Adrenal gland (tissue), 12 donors: Measurements from ENCODE around the gene PRDM10. TPM values are rescaled to one million over a fixed set of nuclear protein-coding genes. Genes with fewer than 3 reads are reported as not detected.
A peak's percentile ranks its signal among the peaks of the same experiment; 100 is the strongest.

Experiments
- DNase-seq, 7 donors: peaks; one replicate each; pipeline ENCODE4 v3.0.0-alpha.2; 2019 to 2020
- H3K27ac ChIP-seq, 5 donors: fragments of 200-600 bp; sonication (generic) in 4 of 5; 1 replicate in 3 of 5; 2 replicates in 2 of 5; pipeline versions ENCODE4 v1.5.1 to v1.8.0; 2016 to 2020; ENCODE audit warnings: mild to moderate bottlenecking in 1 of 5
- H3K27me3 ChIP-seq: fragments of 200-600 bp; 2 replicates; pipeline ENCODE4 v1.8.0; 2021
- H3K36me3 ChIP-seq, 2 donors: fragments of 200-600 bp; replicated peaks in 1 of 2; 1 replicate in 1 of 2; 2 replicates in 1 of 2; pipeline versions ENCODE4 v1.5.1 to v1.8.0; 2018 to 2022
- H3K4me1 ChIP-seq, 2 donors: fragments of 200-600 bp; replicated peaks in 1 of 2; 1 replicate in 1 of 2; 2 replicates in 1 of 2; pipeline versions ENCODE4 v1.5.1 to v1.8.0; 2018 to 2021
- H3K4me3 ChIP-seq, 4 donors: fragments of 200-600 bp; sonication (generic) in 3 of 4; one replicate each; pipeline ENCODE4 v1.5.1; 2016 to 2018
- H3K9me3 ChIP-seq, 3 donors: fragments of 200-600 bp; sonication (generic) in 1 of 3; replicated peaks in 1 of 3; 1 replicate in 2 of 3; 2 replicates in 1 of 3; pipeline versions ENCODE4 v1.5.1 to v1.8.0; 2016 to 2021
- CTCF ChIP-seq, 6 experiments: fragments of 450-650 bp in 4 of 6; fragments of 200-600 bp in 2 of 6; sonication (generic) in 1 of 6; IDR thresholded peaks; 1 replicate in 5 of 6; 2 replicates in 1 of 6; pipeline versions ENCODE4 v1.5.1 to v1.8.0; 2016 to 2021; ENCODE audit warnings: antibody characterized with exemption in 6 of 6, mild to moderate bottlenecking in 2 of 6, moderate library complexity in 1 of 6
- POLR2A ChIP-seq, 2 donors: fragments of 450-650 bp; IDR thresholded peaks; one replicate each; pipeline ENCODE4 v1.6.1; 2017; ENCODE audit warnings: antibody characterized with exemption in 2 of 2, mild to moderate bottlenecking in 2 of 2, moderate library complexity in 1 of 2
- WGBS, 4 donors: extraction: QIAGEN DNeasy Blood & Tissue Kit in 2 of 4; methylation state at CpG; one replicate each; pipeline versions ENCODE4 v1.1.5 to v1.1.7; 2013 to 2017; 5-methylcytosine and 5-hydroxymethylcytosine counted together
- intact Hi-C, 2 donors: fragments of 100-400 bp; cut with DNase I; formaldehyde crosslinking; loops; one replicate each; pipeline versions ENCODE4 v1.14.1 to v1.15.0; 2022 to 2023
- polyA plus RNA-seq, 3 donors: library from polyadenylated mRNA; stranded (reverse); fragments of 200-250 nt in 2 of 3; fragments of 350-450 nt in 1 of 3; fragmentation: Illumina TruSeq in 1 of 3; extraction: RNeasy Lipid Tissue Mini Kit (QIAGEN cat#74804) in 1 of 3; gene quantifications; one replicate each; pipeline ENCODE4 v1.2.3, GENCODE V29; 2013 to 2014
- total RNA-seq, 9 donors: library from RNA; depleted of rRNA in 4 of 9; stranded (reverse); fragments of >200 nt in 4 of 9; fragments of 120-200 nt in 1 of 9; fragmentation: NEBNext Ultra II Directional in 1 of 9; extraction: Animal tissue kit (Norgen Biotek cat#: 25700) in 1 of 9; gene quantifications; one replicate each; pipeline versions ENCODE4 v1.1.0 to v1.2.4, GENCODE V29; 2013 to 2023
- donor health status: healthy with polysubstance abuse.
- donor health status: Bipolar disorder and iron deficiency.
- donor health status: DM: yes; HTN: yes; CAD: no.
- donor health status: DM: no; HTN: no; CAD: no.
- donor health status: DM: no; HTN: no; CAD: no.
- donor health status: DM: yes; HTN: yes; CAD: no.

PRDM10 gene
- total and polyA plus RNA-seq, 12 donors = 2.3 to 10.1 (median 6.4) TPM

- no peak overlapping the region for H3K4me3 ChIP-seq
- H3K9me3 ChIP-seq = no peaks in the 10 kb centered on the region
- peaks cover 3 to 10% of the 10 kb centered on the region in 2 donors for H3K4me1 ChIP-seq
- H3K27me3 ChIP-seq = no peaks in the 10 kb centered on the region
- intact Hi-C loops = no loop called here
- TF ChIP-seq POLR2A (IDR thresholded peaks at IDR 0.05) (no peak), CTCF (IDR thresholded peaks at IDR 0.05) (no peak)
- WGBS, 4 donors = 91 to 98% (median 94%) methylated on average over 3 of the region's 3 CpGs
- no peak overlapping the region for H3K27ac ChIP-seq
- H3K36me3 ChIP-seq = no peaks in the 10 kb centered on the region
- no peak for DNase-seq
Observed at GRCh38 chr11:129967996-129968395, 34.6 kb downstream of the PRDM10 start.

- WGBS, 4 donors = 77 to 94% (median 88%) methylated on average over 3 of the region's 3 CpGs
- TF ChIP-seq POLR2A (IDR thresholded peaks at IDR 0.05) = no peak
- TF ChIP-seq CTCF (IDR thresholded peaks at IDR 0.05) = no peak
Observed at GRCh38 chr11:129965248-129965647, 37.4 kb downstream of the PRDM10 start.

GRCh38 chr11:129960216-129961214 is 42.1 kb downstream of the PRDM10 start:
- Histone ChIP-seq H3K36me3 (no peaks in the 10 kb centered on the region), H3K4me3 (no peak overlapping the region), H3K27ac (peak overlapping the region in 3 of 5 donors; percentile 52 to 78 (median 61)), H3K9me3 (no peaks in the 10 kb centered on the region), H3K27me3 (no peaks in the 10 kb centered on the region), H3K4me1 (peaks cover 14 to 20% of the 10 kb centered on the region in 2 donors)
- peak in 5 of 7 donors; percentile 40 to 63 (median 55) for DNase-seq
- intact Hi-C loops = no loop called here
- 84 to 91% (median 89%) methylated on average over 18 of the region's 18 CpGs for WGBS, 4 donors
- TF ChIP-seq POLR2A (IDR thresholded peaks at IDR 0.05) (no peak), CTCF (IDR thresholded peaks at IDR 0.05) (no peak)

More at GRCh38 chr11:129965248-129965647, 37.4 kb downstream of the PRDM10 start:
- Histone ChIP-seq H3K36me3 (no peaks in the 10 kb centered on the region), H3K27me3 (no peaks in the 10 kb centered on the region), H3K27ac (no peak overlapping the region), H3K4me3 (no peak overlapping the region), H3K4me1 (peaks cover 9 to 10% of the 10 kb centered on the region in 2 donors), H3K9me3 (no peaks in the 10 kb centered on the region)
- intact Hi-C loops = no loop called here
- peak in 1 of 7 donors; percentile 35 for DNase-seq

GRCh38 chr11:129959687-129960086 is 42.9 kb downstream of the PRDM10 start:
- no peaks in the 10 kb centered on the region for H3K36me3 ChIP-seq
- TF ChIP-seq CTCF (IDR thresholded peaks at IDR 0.05) (no peak), POLR2A (IDR thresholded peaks at IDR 0.05) (no peak)
- peak overlapping the region in 1 of 5 donors; percentile 61 for H3K27ac ChIP-seq
- intact Hi-C loops = no loop called here
- 90 to 100% (median 95%) methylated on average over 3 of the region's 3 CpGs for WGBS, 4 donors
- no peak overlapping the region for H3K4me3 ChIP-seq
- peaks cover 14 to 20% of the 10 kb centered on the region in 2 donors for H3K4me1 ChIP-seq
- H3K9me3 ChIP-seq = no peaks in the 10 kb centered on the region
- no peak for DNase-seq
- no peaks in the 10 kb centered on the region for H3K27me3 ChIP-seq
